ENCODE measurements around the gene BTBD1. TPM values are rescaled to one million over a fixed set of nuclear protein-coding genes. Genes with fewer than 3 reads are reported as not detected.

Gene BTBD1
- total and polyA plus RNA-seq, 7 donors = 32.1 to 82.4 (median 64.2) TPM

GRCh38 chr15:83067638-83067962 is 548 bp upstream of the BTBD1 start:
- no peak for DNase-seq
- intact Hi-C loops (cut with DNase I) = loop anchor here (1.0 to 2.0 kb wide), 2 partner anchors 56 to 139 kb away; partner anchors contain the start of genes C15orf40 and HDGFL3
- H3K27ac ChIP-seq = peak overlapping the region; percentile 91 to 99 (median 96)
- H3K4me3 ChIP-seq = peak overlapping the region; percentile 3 to 96 (median 77)
- TF ChIP-seq CTCF (IDR thresholded peaks at IDR 0.05) (no peak), EP300 (IDR thresholded peaks at IDR 0.05) (no peak), POLR2AphosphoS5 (IDR thresholded peaks at IDR 0.05) (no peak), POLR2A (IDR thresholded peaks at IDR 0.05) (no peak)
- no peaks in the 10 kb centered on the region for H3K36me3 ChIP-seq
- H3K9me3 ChIP-seq = no peaks in the 10 kb centered on the region
- H3K27me3 ChIP-seq = no peaks in the 10 kb centered on the region
- peaks cover 0 to 39% (median 37%) of the 10 kb centered on the region in 4 donors for H3K4me1 ChIP-seq
- WGBS, 2 donors = 71 to 75% methylated on average over 12 of the region's 12 CpGs

GRCh38 chr15:83066034-83066733 is 868 bp downstream of the BTBD1 start:
- Histone ChIP-seq H3K27ac (peak overlapping the region; percentile 91 to 99 (median 96)), H3K4me3 (peak overlapping the region; percentile 65 to 96 (median 80)), H3K4me1 (peaks cover 0 to 53% (median 52%) of the 10 kb centered on the region in 4 donors), H3K36me3 (no peaks in the 10 kb centered on the region), H3K27me3 (no peaks in the 10 kb centered on the region), H3K9me3 (no peaks in the 10 kb centered on the region)
- no peak for DNase-seq
- intact Hi-C loops (cut with DNase I) = loop anchor here (2.0 kb wide), 1 partner anchor 141 kb away; the partner anchor contains the start of gene HDGFL3
- WGBS, 2 donors = 1 to 4% methylated on average over 42 of the region's 42 CpGs
- TF ChIP-seq POLR2AphosphoS5 (IDR thresholded peaks at IDR 0.05) (no peak), CTCF (IDR thresholded peaks at IDR 0.05) (no peak), EP300 (IDR thresholded peaks at IDR 0.05) (no peak), POLR2A (IDR thresholded peaks at IDR 0.05) (no peak)

- Histone ChIP-seq H3K9me3 (no peaks in the 10 kb centered on the region), H3K27ac (peak overlapping the region; percentile 91 to 99 (median 96)), H3K27me3 (no peaks in the 10 kb centered on the region), H3K4me1 (peaks cover 0 to 58% (median 54%) of the 10 kb centered on the region in 4 donors), H3K4me3 (peak overlapping the region; percentile 65 to 96 (median 80)), H3K36me3 (no peaks in the 10 kb centered on the region)
- TF ChIP-seq POLR2A (IDR thresholded peaks at IDR 0.05) (no peak), EP300 (IDR thresholded peaks at IDR 0.05) (no peak)
- intact Hi-C loops (cut with DNase I) = no loop called here
- WGBS, 2 donors = 13 to 33% methylated on average over 3 of the region's 3 CpGs
- no peak for DNase-seq
These were observed 1.6 kb downstream of the BTBD1 start for GRCh38 chr15:83065431-83065830.

GRCh38 chr15:83064859-83065258 is 2.2 kb downstream of the BTBD1 start:
- H3K4me3 ChIP-seq = peak overlapping the region in 3 of 4 donors; percentile 65 to 96 (median 89)
- no peaks in the 10 kb centered on the region for H3K36me3 ChIP-seq
- no peak for DNase-seq
- no peaks in the 10 kb centered on the region for H3K9me3 ChIP-seq
- H3K4me1 ChIP-seq = peaks cover 0 to 59% (median 55%) of the 10 kb centered on the region in 4 donors
- H3K27me3 ChIP-seq = no peaks in the 10 kb centered on the region
- TF ChIP-seq POLR2A (IDR thresholded peaks at IDR 0.05) (no peak), EP300 (IDR thresholded peaks at IDR 0.05) (no peak), CTCF (IDR thresholded peaks at IDR 0.05) (no peak), POLR2AphosphoS5 (IDR thresholded peaks at IDR 0.05) (no peak)
- peak overlapping the region in 1 of 4 donors; percentile 99 for H3K27ac ChIP-seq
- 11 to 27% methylated on average over 4 of the region's 4 CpGs for WGBS, 2 donors
- intact Hi-C loops (cut with DNase I) = no loop called here

- intact Hi-C loops (cut with DNase I) = no loop called here
- TF ChIP-seq POLR2AphosphoS5 (IDR thresholded peaks at IDR 0.05) (no peak), POLR2A (IDR thresholded peaks at IDR 0.05) (no peak), EP300 (IDR thresholded peaks at IDR 0.05) (no peak), CTCF (IDR thresholded peaks at IDR 0.05) (no peak)
- WGBS, 2 donors = 79 to 91% methylated on average over 4 of the region's 4 CpGs
- peaks cover 0 to 69% (median 59%) of the 10 kb centered on the region in 4 donors for H3K4me1 ChIP-seq
- no peak for DNase-seq
- H3K4me3 ChIP-seq = no peak overlapping the region
- H3K36me3 ChIP-seq = no peaks in the 10 kb centered on the region
- H3K9me3 ChIP-seq = no peaks in the 10 kb centered on the region
- H3K27me3 ChIP-seq = no peaks in the 10 kb centered on the region
- H3K27ac ChIP-seq = peak overlapping the region in 2 of 4 donors; percentile 33 to 35
These were observed 3.5 kb downstream of the BTBD1 start for GRCh38 chr15:83063551-83063950.
